Measurements from ENCODE around the gene GLIS1. TPM values are rescaled to one million over a fixed set of nuclear protein-coding genes. Genes with fewer than 3 reads are reported as not detected.

The GLIS1 gene
- total and polyA plus RNA-seq, 2 experiments from 2014 or later = 0.26 to 0.31 TPM

- TF ChIP-seq ZNF462 (CRISPR knock-in tag; IDR thresholded peaks at IDR 0.05) = no peak
- no peak for TF ChIP-seq EZH2phosphoT487 (IDR thresholded peaks at IDR 0.05; ENCODE audit: unreplicated experiment)
- no peak for TF ChIP-seq ZNF331 (CRISPR knock-in tag; IDR thresholded peaks at IDR 0.05; ENCODE audit: low read depth)
- no peak for TF ChIP-seq JUNB (IDR thresholded peaks at IDR 0.05; ENCODE audit: unreplicated experiment)
- TF ChIP-seq ETS1 (IDR thresholded peaks at IDR 0.05) = no peak
- no peak for TF ChIP-seq CREB1 (CRISPR knock-in tag; IDR thresholded peaks at IDR 0.05; ENCODE audit: low read depth)
- TF ChIP-seq STAT1 (IDR thresholded peaks at IDR 0.05; ENCODE audit: unreplicated experiment) = no peak
- no peak for TF ChIP-seq REST (IDR thresholded peaks at IDR 0.05; ENCODE audit: unreplicated experiment)
- no peak for TF ChIP-seq EZH2 (IDR thresholded peaks at IDR 0.05; ENCODE audit: low read depth, unreplicated experiment)
- TF ChIP-seq ZNF114 (CRISPR knock-in tag; IDR thresholded peaks at IDR 0.05) = no peak
Observed at GRCh38 chr1:53595906-53596305, 143.1 kb downstream of the GLIS1 start (continued).

All from GM23338 (cell line).